Skin of body (tissue), 2 donors: ENCODE results near the gene CIITA. TPM values are rescaled to one million over a fixed set of nuclear protein-coding genes. Genes with fewer than 3 reads are reported as not detected.

Experiments used
- DNase-seq: peaks from one replicate; lab custom pipeline; 2025; lab: John Stamatoyannopoulos, UW
- total RNA-seq: library from RNA; depleted of rRNA; stranded (reverse); fragments of >200 nt; gene quantifications from one replicate; pipeline ENCODE4 v1.2.3, GENCODE V29; 2014

CIITA gene
- total RNA-seq, 1 donor from 2014 or later = 5.7 TPM

DNA sequence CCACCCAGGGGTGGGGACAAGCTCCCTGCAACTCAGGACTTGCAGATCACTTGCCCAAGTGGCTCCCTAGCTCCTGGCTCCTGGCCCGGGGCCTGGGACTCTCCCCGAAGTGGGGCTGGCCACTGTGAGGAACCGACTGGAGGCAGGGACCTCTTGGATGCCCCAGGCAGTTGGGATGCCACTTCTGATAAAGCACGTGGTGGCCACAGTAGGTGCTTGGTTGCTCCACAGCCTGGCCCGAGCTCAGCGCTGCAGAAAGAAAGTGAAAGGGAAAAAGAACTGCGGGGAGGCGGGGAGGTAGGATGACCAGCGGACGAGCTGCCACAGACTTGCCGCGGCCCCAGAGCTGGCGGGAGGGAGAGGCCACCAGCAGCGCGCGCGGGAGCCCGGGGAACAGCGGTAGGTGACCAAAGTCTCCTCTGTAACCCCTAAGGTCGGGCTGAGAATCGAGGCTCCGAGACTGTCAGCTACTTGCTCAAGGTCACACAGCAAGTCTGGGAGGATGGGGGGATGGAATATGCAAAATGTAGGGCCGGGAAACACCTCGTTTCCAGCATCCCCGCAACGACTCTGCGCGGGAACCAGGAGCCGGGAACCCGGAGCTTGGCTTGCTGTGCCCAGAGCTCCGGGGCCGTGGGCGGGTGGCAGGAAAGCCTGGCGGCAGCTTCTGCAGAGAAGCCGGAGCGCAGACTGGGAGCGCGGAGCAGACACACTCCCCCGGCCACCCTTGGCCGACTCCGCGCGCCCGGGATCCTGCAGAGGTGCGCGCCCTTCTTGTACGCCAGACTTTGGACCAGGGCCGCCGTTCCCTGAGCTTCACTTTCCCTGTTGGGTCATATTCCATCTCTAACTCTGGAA lies 1.9 kb downstream of the CIITA start:
- DNase-seq = no peak

GRCh38 chr16:10879681-10880589 lies 2.9 kb downstream of the CIITA start:
- no peak for DNase-seq

- DNase-seq = no peak
Observed at GRCh38 chr16:10880594-10881452, 3.8 kb downstream of the CIITA start.

GRCh38 chr16:10881479-10882030 lies 4.6 kb downstream of the CIITA start:
- DNase-seq = no peak

DNA sequence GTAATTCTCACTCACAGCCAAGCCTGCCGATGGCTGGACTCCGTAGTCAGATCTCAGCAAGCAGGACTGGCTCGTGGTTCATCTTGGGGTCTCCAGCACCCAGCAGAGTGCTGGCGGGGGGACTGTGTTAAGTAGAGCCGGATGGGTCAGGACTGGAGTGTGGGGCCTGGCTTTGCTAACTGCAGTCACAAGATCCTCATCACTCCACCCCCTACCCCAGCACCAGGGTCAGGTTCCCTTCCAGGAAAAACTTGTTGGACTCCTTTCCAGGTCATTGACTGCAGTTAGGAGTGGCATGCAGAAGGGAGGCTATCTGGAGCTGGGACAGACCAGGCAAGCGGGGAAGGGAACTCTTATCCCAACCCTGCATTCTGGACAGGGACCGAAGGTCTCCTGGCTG lies 6.0 kb downstream of the CIITA start:
- no peak for DNase-seq

DNA sequence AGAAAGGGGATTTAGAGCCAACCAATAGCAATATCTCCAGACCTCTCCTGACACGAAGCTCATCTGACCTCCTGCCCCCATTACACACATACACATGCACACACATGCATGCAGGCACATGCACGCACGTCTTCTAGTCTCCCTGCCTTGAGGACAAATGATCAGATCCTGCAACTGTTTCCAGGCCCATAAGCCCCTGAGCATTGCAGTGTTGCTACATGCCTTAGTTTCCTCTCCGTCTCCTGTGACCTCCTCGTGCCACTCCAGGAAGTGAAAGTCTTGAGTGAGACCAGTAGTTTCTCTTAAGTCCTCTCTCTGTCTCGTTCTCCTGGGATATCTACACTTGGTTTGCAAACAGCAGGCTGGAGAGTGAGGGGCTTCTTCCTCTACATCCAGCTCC lies 8.2 kb downstream of the CIITA start:
- DNase-seq = no peak

DNA sequence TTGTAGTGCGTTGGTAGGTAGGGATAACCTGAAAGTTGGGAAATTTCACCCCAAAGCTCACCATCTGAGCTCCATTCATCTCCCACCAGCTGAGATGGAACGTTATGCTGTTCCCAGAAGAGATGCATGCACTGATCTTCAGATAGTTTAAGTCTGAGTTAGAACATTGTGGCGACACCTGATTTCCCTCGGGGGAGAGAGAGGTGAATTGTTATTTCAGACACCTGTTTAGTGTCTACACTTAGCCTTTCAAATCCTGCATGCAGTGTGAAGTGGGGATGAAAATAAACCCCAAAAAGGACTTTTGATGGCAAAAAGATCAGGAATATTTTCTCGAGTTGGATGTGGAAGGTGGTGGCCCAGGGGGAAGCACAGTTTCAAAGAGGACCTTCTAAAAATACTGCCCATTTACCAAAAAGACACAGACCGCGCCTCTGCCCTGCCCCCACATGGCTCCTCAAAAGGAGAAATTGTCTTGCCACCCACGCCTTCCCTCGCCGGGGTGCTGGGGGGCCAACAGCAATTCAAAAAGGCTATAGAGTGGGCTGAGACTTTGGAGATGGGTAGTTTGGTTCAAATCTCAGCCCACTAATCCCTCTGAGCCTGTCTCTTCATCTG lies 11.4 kb downstream of the CIITA start:
- DNase-seq = no peak

DNA sequence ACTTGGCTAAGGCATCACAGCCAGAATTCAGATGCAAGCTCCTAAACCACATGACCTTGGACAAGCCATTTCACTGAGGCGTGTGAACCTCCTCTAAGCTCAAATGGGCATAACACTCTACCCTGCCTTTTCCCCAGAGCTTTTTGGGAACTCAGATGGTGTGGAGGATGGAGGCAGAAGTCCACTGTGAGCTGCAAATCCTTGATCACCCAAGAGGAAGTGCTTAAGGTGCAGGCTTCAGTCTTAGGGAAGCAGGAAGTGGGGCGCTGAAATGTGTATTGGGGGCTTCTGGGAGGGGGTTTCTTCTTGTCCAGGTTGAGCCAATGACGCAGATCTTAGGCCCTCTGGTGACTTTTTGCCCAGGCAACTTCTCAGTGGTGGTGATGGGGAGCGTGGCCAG lies 12.9 kb downstream of the CIITA start:
- DNase-seq = no peak

- no peak for DNase-seq
Observed at GRCh38 chr16:10892782-10893318, 15.8 kb downstream of the CIITA start.

DNA sequence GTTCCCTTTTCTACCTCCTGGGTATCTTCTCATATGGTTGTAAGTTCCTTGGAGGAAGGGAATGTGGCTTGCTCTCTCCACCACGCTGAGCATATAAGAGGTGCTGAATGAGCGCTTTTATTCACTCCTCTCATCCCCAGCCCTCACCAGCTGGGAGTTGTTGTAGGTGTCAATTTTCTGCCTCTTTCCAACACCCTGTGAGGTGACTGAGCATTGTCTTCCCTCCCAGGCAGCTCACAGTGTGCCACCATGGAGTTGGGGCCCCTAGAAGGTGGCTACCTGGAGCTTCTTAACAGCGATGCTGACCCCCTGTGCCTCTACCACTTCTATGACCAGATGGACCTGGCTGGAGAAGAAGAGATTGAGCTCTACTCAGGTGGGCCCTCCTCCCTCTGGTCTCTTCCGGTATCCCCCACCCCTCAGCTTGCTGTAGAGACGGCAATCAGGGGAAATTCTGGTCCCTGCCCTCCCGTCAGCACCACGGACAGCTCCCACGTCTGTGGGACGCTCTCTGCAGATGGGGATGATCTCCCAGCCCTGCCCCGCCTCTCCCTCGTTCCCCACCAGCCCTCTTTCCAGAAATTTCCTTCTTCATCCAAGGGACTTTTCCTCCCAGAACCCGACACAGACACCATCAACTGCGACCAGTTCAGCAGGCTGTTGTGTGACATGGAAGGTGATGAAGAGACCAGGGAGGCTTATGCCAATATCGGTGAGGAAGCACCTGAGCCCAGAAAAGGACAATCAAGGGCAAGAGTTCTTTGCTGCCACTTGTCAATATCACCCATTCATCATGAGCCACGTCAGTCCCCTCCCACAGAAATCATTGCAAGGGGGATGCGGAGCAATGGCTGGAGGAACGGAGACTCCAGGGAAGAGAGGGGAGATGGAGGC lies 18.3 kb downstream of the CIITA start:
- no peak for DNase-seq

DNA sequence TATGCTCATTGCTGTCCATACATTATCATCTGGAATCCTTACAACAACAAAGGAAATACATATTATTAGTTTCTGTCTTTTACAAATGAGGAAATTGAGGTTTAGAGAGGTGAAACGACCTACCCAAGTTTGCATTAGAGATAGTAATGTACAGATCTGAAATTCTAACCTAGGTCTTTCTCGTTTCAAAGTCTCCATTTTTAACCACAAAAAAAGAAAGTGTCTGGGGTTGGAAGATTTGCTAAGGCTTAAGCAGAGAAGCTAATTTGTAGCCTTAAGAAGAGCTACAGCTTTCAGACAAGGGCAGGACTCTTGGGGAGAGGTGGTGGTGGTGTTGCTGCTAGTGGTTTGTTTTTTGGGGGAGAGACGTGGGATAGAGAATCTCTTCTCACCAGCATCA lies 19.2 kb downstream of the CIITA start:
- DNase-seq = no peak

DNA sequence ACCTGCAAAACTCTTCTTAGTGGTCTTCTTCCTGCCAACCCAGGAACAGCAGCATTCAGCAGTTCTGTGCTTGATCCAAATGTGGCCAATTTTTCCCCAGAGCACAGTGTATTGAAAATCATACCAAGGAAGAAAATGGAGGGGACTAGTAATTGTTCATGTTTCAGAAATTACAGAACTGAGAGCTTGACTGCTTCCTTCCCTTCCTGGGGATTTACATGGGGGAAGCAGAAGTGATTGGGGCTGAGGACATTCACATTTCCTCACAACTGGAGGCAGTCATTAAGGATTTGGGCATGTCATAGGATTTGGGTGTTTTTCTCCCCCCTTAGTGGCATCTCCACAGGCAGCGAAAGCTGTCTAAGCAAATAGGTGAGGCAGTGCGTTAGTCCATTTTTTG lies 19.7 kb downstream of the CIITA start:
- no peak for DNase-seq

- DNase-seq = no peak
Observed at GRCh38 chr16:10897134-10897533, 20.1 kb downstream of the CIITA start.

DNA sequence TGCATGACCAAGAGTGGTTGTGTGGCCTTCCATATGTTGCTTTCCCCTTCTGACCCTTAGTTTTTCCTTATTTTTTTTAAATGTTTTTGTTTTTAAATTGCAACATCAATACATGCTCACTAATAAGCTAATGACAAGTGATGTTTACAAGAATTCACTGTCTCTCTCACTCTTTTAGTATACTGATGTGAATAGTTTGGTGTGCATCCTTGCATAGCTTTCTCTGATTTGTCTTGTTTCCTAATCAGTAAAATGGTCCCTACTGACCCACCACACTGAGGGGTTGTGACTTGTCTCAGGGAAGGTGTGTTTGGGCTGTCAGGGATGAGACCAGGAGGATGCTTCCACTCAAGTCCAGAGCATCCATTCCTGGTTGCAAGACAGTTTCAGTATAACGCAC lies 26.0 kb downstream of the CIITA start:
- no peak for DNase-seq

GRCh38 chr16:10906482-10906881 lies 29.5 kb downstream of the CIITA start:
- no peak for DNase-seq

DNA sequence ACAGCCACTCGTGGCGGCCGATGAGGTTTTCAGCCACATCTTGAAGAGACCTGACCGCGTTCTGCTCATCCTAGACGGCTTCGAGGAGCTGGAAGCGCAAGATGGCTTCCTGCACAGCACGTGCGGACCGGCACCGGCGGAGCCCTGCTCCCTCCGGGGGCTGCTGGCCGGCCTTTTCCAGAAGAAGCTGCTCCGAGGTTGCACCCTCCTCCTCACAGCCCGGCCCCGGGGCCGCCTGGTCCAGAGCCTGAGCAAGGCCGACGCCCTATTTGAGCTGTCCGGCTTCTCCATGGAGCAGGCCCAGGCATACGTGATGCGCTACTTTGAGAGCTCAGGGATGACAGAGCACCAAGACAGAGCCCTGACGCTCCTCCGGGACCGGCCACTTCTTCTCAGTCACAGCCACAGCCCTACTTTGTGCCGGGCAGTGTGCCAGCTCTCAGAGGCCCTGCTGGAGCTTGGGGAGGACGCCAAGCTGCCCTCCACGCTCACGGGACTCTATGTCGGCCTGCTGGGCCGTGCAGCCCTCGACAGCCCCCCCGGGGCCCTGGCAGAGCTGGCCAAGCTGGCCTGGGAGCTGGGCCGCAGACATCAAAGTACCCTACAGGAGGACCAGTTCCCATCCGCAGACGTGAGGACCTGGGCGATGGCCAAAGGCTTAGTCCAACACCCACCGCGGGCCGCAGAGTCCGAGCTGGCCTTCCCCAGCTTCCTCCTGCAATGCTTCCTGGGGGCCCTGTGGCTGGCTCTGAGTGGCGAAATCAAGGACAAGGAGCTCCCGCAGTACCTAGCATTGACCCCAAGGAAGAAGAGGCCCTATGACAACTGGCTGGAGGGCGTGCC lies 30.1 kb downstream of the CIITA start:
- DNase-seq = no peak

GRCh38 chr16:10907757-10908045 lies 30.7 kb downstream of the CIITA start:
- DNase-seq = no peak

GRCh38 chr16:10911267-10911666 lies 34.3 kb downstream of the CIITA start:
- DNase-seq = no peak

- no peak for DNase-seq
Observed at GRCh38 chr16:10916534-10916933, 39.5 kb downstream of the CIITA start.
